Chondrocyte (in vitro differentiated cells): ENCODE measurements around the gene PTCH1. TPM values are rescaled to one million over a fixed set of nuclear protein-coding genes. Genes with fewer than 3 reads are reported as not detected.

Experiments used
- DNase-seq: peaks from one replicate; pipeline ENCODE4 v3.0.0; 2021; ENCODE audit warnings: mixed read lengths, low spot score
- H3K27ac Mint-ChIP-seq: one replicate; pipeline ENCODE4 v1.8.0; 2021; ENCODE audit warnings: mild to moderate bottlenecking, moderate library complexity, mixed read lengths; ENCODE audit not compliant: unreplicated experiment
- H3K27me3 Mint-ChIP-seq: 2 replicates; pipeline ENCODE4 v1.8.0; 2021; ENCODE audit warnings: low read depth, mixed read lengths
- H3K36me3 Mint-ChIP-seq: 2 replicates; pipeline ENCODE4 v1.8.0; 2021; ENCODE audit warnings: low read depth, mixed read lengths
- H3K4me1 Mint-ChIP-seq: 2 replicates; pipeline ENCODE4 v1.8.0; 2021; ENCODE audit warnings: low read depth, mild to moderate bottlenecking, mixed read lengths
- H3K4me3 Mint-ChIP-seq: one replicate; pipeline ENCODE4 v1.8.0; 2021; ENCODE audit warnings: mild to moderate bottlenecking, moderate library complexity, mixed read lengths; ENCODE audit not compliant: unreplicated experiment
- H3K9me3 Mint-ChIP-seq: 2 replicates; pipeline ENCODE4 v1.8.0; 2021; ENCODE audit warnings: low read depth, mixed read lengths
- CTCF ChIP-seq: fragments of 200-600 bp; sonication (generic); IDR thresholded peaks from 2 replicates; pipeline ENCODE4 v1.5.0; 2021; ENCODE audit warnings: antibody characterized with exemption, mild to moderate bottlenecking, moderate library complexity
- total RNA-seq: library from RNA; stranded (reverse); gene quantifications from 3 replicates; pipeline ENCODE4 v1.2.1, GENCODE V29; 2021

PTCH1 gene
- total RNA-seq, 1 donor from 2014 or later, result 10.4 TPM

- Mint-ChIP-seq H3K27ac (no peak overlapping the region), H3K9me3 (no peaks in the 10 kb centered on the region), H3K36me3 (peaks cover 7% of the 10 kb centered on the region), H3K4me3 (no peak overlapping the region), H3K4me1 (peaks cover 59% of the 10 kb centered on the region), H3K27me3 (no peaks in the 10 kb centered on the region)
- DNase-seq, result no peak
- no peak for TF ChIP-seq CTCF
Observed at GRCh38 chr9:95459851-95460517, 56.8 kb downstream of the PTCH1 start.

GRCh38 chr9:95459178-95459577 is 57.6 kb downstream of the PTCH1 start:
- Mint-ChIP-seq H3K4me3 (no peak overlapping the region), H3K36me3 (peaks cover 8% of the 10 kb centered on the region), H3K27ac (no peak overlapping the region), H3K4me1 (peaks cover 59% of the 10 kb centered on the region), H3K27me3 (no peaks in the 10 kb centered on the region), H3K9me3 (no peaks in the 10 kb centered on the region)
- DNase-seq, result no peak
- no peak for TF ChIP-seq CTCF

GRCh38 chr9:95458666-95459065 is 58.1 kb downstream of the PTCH1 start:
- DNase-seq, result no peak
- Mint-ChIP-seq H3K27ac (peak overlapping the region; percentile 10), H3K9me3 (no peaks in the 10 kb centered on the region), H3K4me1 (peaks cover 59% of the 10 kb centered on the region), H3K36me3 (peaks cover 12% of the 10 kb centered on the region), H3K27me3 (no peaks in the 10 kb centered on the region), H3K4me3 (no peak overlapping the region)
- no peak for TF ChIP-seq CTCF

- Mint-ChIP-seq H3K4me1 (peaks cover 51% of the 10 kb centered on the region), H3K27ac (peak overlapping the region; percentile 70), H3K9me3 (no peaks in the 10 kb centered on the region), H3K27me3 (no peaks in the 10 kb centered on the region), H3K4me3 (no peak overlapping the region), H3K36me3 (peaks cover 18% of the 10 kb centered on the region)
- DNase-seq, result no peak
- no peak for TF ChIP-seq CTCF
Observed at GRCh38 chr9:95457769-95458168, 59.0 kb downstream of the PTCH1 start.

- H3K9me3 Mint-ChIP-seq, result no peaks in the 10 kb centered on the region
- no peak for TF ChIP-seq CTCF
- H3K4me1 Mint-ChIP-seq, result peaks cover 37% of the 10 kb centered on the region
- no peak overlapping the region for H3K4me3 Mint-ChIP-seq
- no peak overlapping the region for H3K27ac Mint-ChIP-seq
- H3K36me3 Mint-ChIP-seq, result peaks cover 24% of the 10 kb centered on the region
- no peak for DNase-seq
- no peaks in the 10 kb centered on the region for H3K27me3 Mint-ChIP-seq
Observed at GRCh38 chr9:95455714-95456113, 61.1 kb downstream of the PTCH1 start.
